Tibial nerve (tissue), 4 donors: ENCODE results near the gene GSPT1.

Experiments
- EP300 ChIP-seq, 2 donors: sonication (generic); formaldehyde crosslinking; IDR thresholded peaks; one replicate each; pipeline ENCODE4 v1.6.1; 2017; ENCODE audit warnings: antibody characterized with exemption in 2 of 2, mild to moderate bottlenecking in 1 of 2
- TF ChIP-seq, protein P1 (sequence below), 5 experiments: fragments of 200-600 bp in 3 of 5; fragments of 450-650 bp in 2 of 5; sonication (generic) in 3 of 5; IDR thresholded peaks; one replicate each; pipeline ENCODE4 v1.5.1; 2016 to 2019; ENCODE audit warnings: antibody characterized with exemption in 5 of 5, mild to moderate bottlenecking in 3 of 5, moderate library complexity in 2 of 5

DNA sequence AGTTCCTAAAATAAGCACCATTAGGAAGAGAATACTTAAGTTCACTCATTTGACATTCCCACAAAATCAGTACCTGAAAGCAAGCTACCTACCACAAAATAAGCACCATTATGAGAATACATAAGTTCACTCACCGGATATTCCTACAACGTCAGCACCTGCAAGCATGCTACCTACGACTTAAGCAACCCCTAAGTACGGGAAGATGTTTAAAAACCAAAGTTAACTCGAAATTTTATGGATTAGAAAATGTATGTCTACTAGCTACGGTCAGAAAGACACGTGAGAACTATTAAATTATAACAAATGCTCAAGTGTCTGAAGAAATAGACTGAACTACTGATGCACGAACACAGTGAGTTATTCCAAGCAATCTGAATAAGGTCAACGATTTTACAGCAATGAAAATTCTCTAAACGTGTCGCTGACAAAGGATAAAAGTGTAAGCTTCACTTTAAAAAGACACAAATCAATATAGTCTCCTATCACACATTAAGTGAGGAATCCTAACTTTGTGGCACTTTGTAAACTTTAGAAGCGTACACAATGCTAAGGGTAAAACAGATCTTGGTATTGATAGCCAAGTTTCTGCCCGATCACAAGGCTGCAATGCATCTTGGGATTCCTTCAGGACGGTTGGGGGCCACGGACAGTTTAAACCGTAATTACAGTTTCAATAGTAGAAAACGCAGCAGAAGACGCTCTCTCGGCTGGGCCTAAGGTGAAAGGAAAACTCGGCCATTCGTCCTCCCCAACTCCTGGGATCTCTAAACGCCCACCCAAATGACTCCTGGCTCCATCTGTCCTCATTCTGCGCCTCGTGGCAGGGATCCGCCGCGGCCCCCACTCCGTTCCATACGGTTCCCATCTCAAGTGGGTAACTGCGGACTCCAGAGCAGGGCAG, 1.3 kb downstream of the GSPT1 start:
- TF ChIP-seq, protein P1, sequence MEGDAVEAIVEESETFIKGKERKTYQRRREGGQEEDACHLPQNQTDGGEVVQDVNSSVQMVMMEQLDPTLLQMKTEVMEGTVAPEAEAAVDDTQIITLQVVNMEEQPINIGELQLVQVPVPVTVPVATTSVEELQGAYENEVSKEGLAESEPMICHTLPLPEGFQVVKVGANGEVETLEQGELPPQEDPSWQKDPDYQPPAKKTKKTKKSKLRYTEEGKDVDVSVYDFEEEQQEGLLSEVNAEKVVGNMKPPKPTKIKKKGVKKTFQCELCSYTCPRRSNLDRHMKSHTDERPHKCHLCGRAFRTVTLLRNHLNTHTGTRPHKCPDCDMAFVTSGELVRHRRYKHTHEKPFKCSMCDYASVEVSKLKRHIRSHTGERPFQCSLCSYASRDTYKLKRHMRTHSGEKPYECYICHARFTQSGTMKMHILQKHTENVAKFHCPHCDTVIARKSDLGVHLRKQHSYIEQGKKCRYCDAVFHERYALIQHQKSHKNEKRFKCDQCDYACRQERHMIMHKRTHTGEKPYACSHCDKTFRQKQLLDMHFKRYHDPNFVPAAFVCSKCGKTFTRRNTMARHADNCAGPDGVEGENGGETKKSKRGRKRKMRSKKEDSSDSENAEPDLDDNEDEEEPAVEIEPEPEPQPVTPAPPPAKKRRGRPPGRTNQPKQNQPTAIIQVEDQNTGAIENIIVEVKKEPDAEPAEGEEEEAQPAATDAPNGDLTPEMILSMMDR (IDR thresholded peaks at IDR 0.05), result no peak
- peak in 1 of 2 donors; percentile 19 for TF ChIP-seq EP300 (IDR thresholded peaks at IDR 0.05)
